Gastrocnemius medialis (tissue), 4 donors: ENCODE data around the gene CACNA2D2.

Experiments
- POLR2A ChIP-seq, 2 donors: fragments of 450-650 bp; IDR thresholded peaks; one replicate each; pipeline ENCODE4 v1.6.1; 2017; ENCODE audit warnings: antibody characterized with exemption in 2 of 2, mild to moderate bottlenecking in 2 of 2, moderate library complexity in 2 of 2
- TF ChIP-seq, protein P1 (sequence below), 5 experiments: fragments of 450-650 bp in 3 of 5; fragments of 200-600 bp in 2 of 5; sonication (generic) in 2 of 5; IDR thresholded peaks in 4 of 5; conservative IDR thresholded peaks in 1 of 5; 1 replicate in 4 of 5; 2 replicates in 1 of 5; pipeline ENCODE4 v1.5.1; 2016 to 2019; ENCODE audit warnings: antibody characterized with exemption in 5 of 5, mild to moderate bottlenecking in 3 of 5, moderate library complexity in 3 of 5

DNA sequence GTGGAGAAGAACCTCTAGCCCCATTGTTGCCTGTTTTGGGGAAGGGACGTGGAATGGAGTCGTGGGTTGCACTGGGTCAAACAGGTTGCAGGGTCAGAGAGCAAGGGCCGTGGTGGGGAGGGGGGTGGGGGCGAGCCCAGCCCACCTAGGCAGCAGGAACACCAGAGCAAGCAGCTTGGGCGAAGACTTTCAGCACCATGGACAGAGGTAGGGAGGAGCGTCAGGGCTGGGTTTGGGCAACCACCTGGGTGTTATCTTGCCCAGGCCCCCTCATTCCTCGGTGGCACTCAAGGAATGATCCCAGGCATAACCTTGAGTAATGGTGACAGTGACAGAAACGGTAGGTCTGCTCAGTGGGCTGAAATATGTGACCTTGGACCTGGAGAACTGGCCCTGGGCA lies 98.2 kb downstream of the CACNA2D2 start:
- TF ChIP-seq, protein P1, sequence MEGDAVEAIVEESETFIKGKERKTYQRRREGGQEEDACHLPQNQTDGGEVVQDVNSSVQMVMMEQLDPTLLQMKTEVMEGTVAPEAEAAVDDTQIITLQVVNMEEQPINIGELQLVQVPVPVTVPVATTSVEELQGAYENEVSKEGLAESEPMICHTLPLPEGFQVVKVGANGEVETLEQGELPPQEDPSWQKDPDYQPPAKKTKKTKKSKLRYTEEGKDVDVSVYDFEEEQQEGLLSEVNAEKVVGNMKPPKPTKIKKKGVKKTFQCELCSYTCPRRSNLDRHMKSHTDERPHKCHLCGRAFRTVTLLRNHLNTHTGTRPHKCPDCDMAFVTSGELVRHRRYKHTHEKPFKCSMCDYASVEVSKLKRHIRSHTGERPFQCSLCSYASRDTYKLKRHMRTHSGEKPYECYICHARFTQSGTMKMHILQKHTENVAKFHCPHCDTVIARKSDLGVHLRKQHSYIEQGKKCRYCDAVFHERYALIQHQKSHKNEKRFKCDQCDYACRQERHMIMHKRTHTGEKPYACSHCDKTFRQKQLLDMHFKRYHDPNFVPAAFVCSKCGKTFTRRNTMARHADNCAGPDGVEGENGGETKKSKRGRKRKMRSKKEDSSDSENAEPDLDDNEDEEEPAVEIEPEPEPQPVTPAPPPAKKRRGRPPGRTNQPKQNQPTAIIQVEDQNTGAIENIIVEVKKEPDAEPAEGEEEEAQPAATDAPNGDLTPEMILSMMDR (IDR thresholded peaks at IDR 0.05 in 4 of 5, conservative IDR thresholded peaks at IDR 0.05 in 1 of 5), result no peak
- TF ChIP-seq POLR2A (IDR thresholded peaks at IDR 0.05), result no peak
